ENCODE measurements around the gene DCLK3. TPM values are rescaled to one million over a fixed set of nuclear protein-coding genes. Genes with fewer than 3 reads are reported as not detected.

DCLK3 gene
- total RNA-seq, 1 donor from 2014 or later = not detected

DNA sequence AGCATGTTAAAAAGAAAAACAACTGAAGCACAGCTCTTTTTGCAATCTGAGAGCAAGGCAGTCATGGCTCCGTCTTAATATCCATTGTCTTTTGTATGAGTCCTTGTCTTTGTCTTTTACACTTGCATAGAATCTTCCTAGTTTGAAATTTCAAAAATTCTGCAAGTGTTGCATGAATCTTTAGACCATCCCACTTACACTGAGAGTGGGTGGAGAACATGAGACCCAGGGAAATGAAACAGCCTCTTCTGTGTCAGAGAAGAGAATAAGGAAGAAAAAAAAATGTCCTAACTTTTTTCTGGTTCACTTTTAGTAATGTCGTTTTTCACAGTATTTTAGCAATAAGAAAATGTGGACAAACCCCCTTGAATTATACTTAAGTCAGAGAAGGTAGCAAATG, 12.1 kb upstream of the DCLK3 start:
- Histone ChIP-seq H3K27ac (peak overlapping the region; percentile 13), H3K36me3 (no peaks in the 10 kb centered on the region), H3K4me1 (no peaks in the 10 kb centered on the region), H3K9me3 (no peaks in the 10 kb centered on the region), H3K4me3 (no peak overlapping the region), H3K27me3 (no peaks in the 10 kb centered on the region)
- no peak for TF ChIP-seq CTCF (IDR thresholded peaks at IDR 0.05)
- intact Hi-C loops (cut with DNase I) = no loop called here
- peak; percentile 76 for ATAC-seq
- no peak for DNase-seq

- intact Hi-C loops (cut with DNase I) = no loop called here
- DNase-seq (no peak), ATAC-seq (no peak)
- H3K9me3 ChIP-seq = no peaks in the 10 kb centered on the region
- no peaks in the 10 kb centered on the region for H3K36me3 ChIP-seq
- no peak overlapping the region for H3K27ac ChIP-seq
- H3K27me3 ChIP-seq = no peaks in the 10 kb centered on the region
- H3K4me3 ChIP-seq = no peak overlapping the region
- TF ChIP-seq CTCF (IDR thresholded peaks at IDR 0.05) = no peak
- H3K4me1 ChIP-seq = no peaks in the 10 kb centered on the region
Measured at GRCh38 chr3:36774052-36774451, 9.7 kb upstream of the DCLK3 start.

- Histone ChIP-seq H3K4me1 (no peaks in the 10 kb centered on the region), H3K36me3 (no peaks in the 10 kb centered on the region), H3K4me3 (no peak overlapping the region), H3K27ac (no peak overlapping the region), H3K27me3 (no peaks in the 10 kb centered on the region), H3K9me3 (no peaks in the 10 kb centered on the region)
- ATAC-seq (no peak), DNase-seq (no peak)
- TF ChIP-seq CTCF (IDR thresholded peaks at IDR 0.05) = no peak
- intact Hi-C loops (cut with DNase I) = no loop called here
Measured at GRCh38 chr3:36771931-36772330, 7.6 kb upstream of the DCLK3 start.

DNA sequence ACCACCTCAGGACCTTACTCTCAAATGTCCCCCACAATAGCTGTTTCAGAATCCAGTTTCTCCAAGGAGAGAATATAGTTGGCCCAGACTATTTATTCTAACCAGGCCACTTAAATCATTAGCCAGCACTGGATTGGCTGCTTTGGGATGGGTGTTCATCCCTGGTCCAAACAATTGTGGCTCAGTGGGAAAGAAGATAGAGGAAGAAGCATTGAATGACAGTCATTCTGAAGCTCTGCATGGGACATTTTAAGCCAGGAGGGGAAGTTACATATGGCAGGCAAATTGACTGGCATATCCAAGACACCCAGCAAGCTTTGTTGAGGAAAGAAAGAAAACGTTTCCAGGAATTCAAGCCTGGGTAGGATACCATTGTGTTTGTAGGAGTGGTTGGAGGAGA, 5.6 kb upstream of the DCLK3 start:
- H3K4me1 ChIP-seq = no peaks in the 10 kb centered on the region
- H3K4me3 ChIP-seq = no peak overlapping the region
- no peaks in the 10 kb centered on the region for H3K9me3 ChIP-seq
- TF ChIP-seq CTCF (IDR thresholded peaks at IDR 0.05) = no peak
- no peak overlapping the region for H3K27ac ChIP-seq
- intact Hi-C loops (cut with DNase I) = no loop called here
- H3K27me3 ChIP-seq = peaks cover 14% of the 10 kb centered on the region
- H3K36me3 ChIP-seq = no peaks in the 10 kb centered on the region
- ATAC-seq (no peak), DNase-seq (no peak)

- DNase-seq = no peak
- H3K27me3 ChIP-seq = peaks cover 53% of the 10 kb centered on the region
- no peak for ATAC-seq
Measured at GRCh38 chr3:36765104-36765503, 751 bp upstream of the DCLK3 start.

More at GRCh38 chr3:36765104-36765503, 751 bp upstream of the DCLK3 start:
- H3K9me3 ChIP-seq = no peaks in the 10 kb centered on the region
- TF ChIP-seq CTCF (IDR thresholded peaks at IDR 0.05) = no peak
- H3K36me3 ChIP-seq = no peaks in the 10 kb centered on the region
- H3K27ac ChIP-seq = no peak overlapping the region
- intact Hi-C loops (cut with DNase I) = no loop called here
- H3K4me3 ChIP-seq = no peak overlapping the region
- no peaks in the 10 kb centered on the region for H3K4me1 ChIP-seq

All from upper lobe of right lung (tissue), 1 donor.